Measurements from ENCODE around the gene SH3RF2. TPM values are rescaled to one million over a fixed set of nuclear protein-coding genes. Genes with fewer than 3 reads are reported as not detected.

Gene SH3RF2
- total RNA-seq, 2 donors from 2014 or later = 2.6 to 3.2 TPM

DNA sequence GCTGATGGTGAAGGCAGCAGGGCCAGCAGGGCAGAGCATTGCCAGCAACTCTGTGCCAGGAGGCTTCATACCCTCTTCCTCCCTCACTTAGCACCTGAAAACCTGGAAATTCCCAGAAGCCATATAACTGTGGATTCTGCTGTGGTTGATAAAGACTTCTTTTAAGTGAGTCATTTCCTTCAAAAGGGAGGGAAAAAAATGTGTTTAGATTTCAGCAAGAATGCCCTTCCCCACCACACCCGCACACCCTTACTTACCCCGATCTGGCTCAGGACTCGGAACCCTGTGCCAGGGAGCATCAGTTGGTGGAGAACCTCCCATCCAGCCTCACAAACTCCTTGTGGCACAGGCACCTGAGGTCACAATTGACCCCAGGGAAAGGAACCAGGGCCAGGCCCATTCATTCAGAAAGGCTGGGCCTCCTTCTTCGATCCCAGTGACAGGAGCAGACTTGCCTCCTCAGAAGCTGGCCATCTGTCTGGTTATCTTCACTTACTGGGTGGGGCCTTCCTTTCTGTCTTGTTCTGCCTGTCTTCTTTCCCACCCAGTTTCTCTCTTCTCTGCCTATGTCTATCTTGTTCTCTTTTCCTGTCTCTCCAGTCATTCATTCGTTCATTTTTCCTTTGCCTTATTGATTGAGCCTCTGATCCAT lies 106.4 kb downstream of the SH3RF2 start:
- H3K27me3 Mint-ChIP-seq (ENCODE audit: insufficient read depth) = no peaks in the 10 kb centered on the region
- DNase-seq = no peak
- no peaks in the 10 kb centered on the region for H3K9me3 Mint-ChIP-seq
- no peaks in the 10 kb centered on the region for H3K36me3 ChIP-seq (ENCODE audit: control insufficient read depth, insufficient read depth, low read length)
- H3K36me3 Mint-ChIP-seq (ENCODE audit: low read depth) = no peaks in the 10 kb centered on the region
- no peaks in the 10 kb centered on the region for H3K9me3 ChIP-seq (ENCODE audit: control insufficient read depth, low read length)
- H3K27me3 ChIP-seq (ENCODE audit: control insufficient read depth, insufficient read depth, low read length, poor library complexity, severe bottlenecking) = no peaks in the 10 kb centered on the region
- H3K4me3 ChIP-seq (ENCODE audit: low read length) = no peak overlapping the region
- WGBS, 2 experiments (ENCODE audit: insufficient coverage in 1 of 2, insufficient read length in 1 of 2) = 94 to 97% methylated on average over 2 to 5 of the region's 5 CpGs
- H3K4me1 Mint-ChIP-seq = peaks cover 14% of the 10 kb centered on the region
- H3K9ac ChIP-seq (ENCODE audit: extremely low read depth, low read length, poor library complexity, severe bottlenecking) = no peak overlapping the region
- H3K4me1 ChIP-seq (ENCODE audit: control insufficient read depth, insufficient read depth, low read length) = peaks cover 6% of the 10 kb centered on the region
- H3K27ac ChIP-seq (ENCODE audit: low read depth, low read length) = no peak overlapping the region
- H3K4me3 Mint-ChIP-seq = no peak overlapping the region
- TF ChIP-seq, protein P1, sequence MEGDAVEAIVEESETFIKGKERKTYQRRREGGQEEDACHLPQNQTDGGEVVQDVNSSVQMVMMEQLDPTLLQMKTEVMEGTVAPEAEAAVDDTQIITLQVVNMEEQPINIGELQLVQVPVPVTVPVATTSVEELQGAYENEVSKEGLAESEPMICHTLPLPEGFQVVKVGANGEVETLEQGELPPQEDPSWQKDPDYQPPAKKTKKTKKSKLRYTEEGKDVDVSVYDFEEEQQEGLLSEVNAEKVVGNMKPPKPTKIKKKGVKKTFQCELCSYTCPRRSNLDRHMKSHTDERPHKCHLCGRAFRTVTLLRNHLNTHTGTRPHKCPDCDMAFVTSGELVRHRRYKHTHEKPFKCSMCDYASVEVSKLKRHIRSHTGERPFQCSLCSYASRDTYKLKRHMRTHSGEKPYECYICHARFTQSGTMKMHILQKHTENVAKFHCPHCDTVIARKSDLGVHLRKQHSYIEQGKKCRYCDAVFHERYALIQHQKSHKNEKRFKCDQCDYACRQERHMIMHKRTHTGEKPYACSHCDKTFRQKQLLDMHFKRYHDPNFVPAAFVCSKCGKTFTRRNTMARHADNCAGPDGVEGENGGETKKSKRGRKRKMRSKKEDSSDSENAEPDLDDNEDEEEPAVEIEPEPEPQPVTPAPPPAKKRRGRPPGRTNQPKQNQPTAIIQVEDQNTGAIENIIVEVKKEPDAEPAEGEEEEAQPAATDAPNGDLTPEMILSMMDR (conservative IDR thresholded peaks at IDR 0.05) = no peak
- no peak overlapping the region for H3K27ac Mint-ChIP-seq

DNA sequence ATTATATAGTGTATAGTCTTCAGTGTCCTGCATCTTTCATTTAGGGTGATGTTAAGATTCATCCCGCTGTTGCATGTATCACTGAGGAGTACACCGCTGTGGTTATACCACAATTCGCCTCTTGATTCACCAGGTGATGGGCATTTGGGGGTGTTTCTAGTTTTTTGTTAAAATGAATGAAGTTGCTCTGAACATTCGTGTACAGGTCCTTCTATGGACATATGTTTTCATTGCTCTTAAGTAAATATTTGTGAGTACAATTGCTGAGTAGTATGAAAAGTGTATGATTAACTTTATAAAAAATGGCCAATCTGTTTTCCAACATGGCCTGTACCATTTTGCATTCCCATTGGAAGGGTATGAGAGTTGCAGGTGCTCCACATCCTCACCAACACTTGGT lies 107.3 kb downstream of the SH3RF2 start:
- no peaks in the 10 kb centered on the region for H3K27me3 ChIP-seq (ENCODE audit: control insufficient read depth, insufficient read depth, low read length, poor library complexity, severe bottlenecking)
- H3K36me3 ChIP-seq (ENCODE audit: control insufficient read depth, insufficient read depth, low read length) = no peaks in the 10 kb centered on the region
- H3K4me3 Mint-ChIP-seq = no peak overlapping the region
- DNase-seq = no peak
- no peaks in the 10 kb centered on the region for H3K9me3 Mint-ChIP-seq
- no peaks in the 10 kb centered on the region for H3K9me3 ChIP-seq (ENCODE audit: control insufficient read depth, low read length)
- no peaks in the 10 kb centered on the region for H3K36me3 Mint-ChIP-seq (ENCODE audit: low read depth)
- H3K27ac ChIP-seq (ENCODE audit: low read depth, low read length) = no peak overlapping the region
- no peak overlapping the region for H3K27ac Mint-ChIP-seq
- peaks cover 6% of the 10 kb centered on the region for H3K4me1 ChIP-seq (ENCODE audit: control insufficient read depth, insufficient read depth, low read length)
- TF ChIP-seq, protein P1 (conservative IDR thresholded peaks at IDR 0.05) = no peak
- H3K27me3 Mint-ChIP-seq (ENCODE audit: insufficient read depth) = no peaks in the 10 kb centered on the region
- H3K4me3 ChIP-seq (ENCODE audit: low read length) = no peak overlapping the region
- H3K9ac ChIP-seq (ENCODE audit: extremely low read depth, low read length, poor library complexity, severe bottlenecking) = no peak overlapping the region
- peaks cover 14% of the 10 kb centered on the region for H3K4me1 Mint-ChIP-seq
- 97 to 100% methylated on average over 2 to 4 of the region's 4 CpGs for WGBS, 2 experiments (ENCODE audit: insufficient coverage in 1 of 2, insufficient read length in 1 of 2)

DNA sequence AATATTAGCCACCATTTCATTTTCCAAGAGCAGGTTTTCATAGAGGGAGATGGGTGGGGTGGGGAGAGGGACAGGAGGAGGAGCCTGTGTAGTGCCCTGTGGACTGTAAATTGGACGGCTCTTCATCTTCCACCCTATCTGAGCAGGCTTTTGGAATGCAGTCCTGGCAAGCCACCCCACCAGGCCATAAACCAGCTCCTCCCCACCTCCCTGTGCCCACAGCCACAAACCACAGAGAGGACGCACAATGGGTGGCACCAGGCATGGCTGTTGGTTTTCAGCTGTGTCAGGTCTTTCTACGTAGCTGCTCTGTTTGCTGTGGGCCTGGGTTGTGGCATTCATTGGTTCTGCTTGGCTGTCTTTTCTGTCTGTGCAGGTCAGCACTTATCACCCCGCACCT lies 111.0 kb downstream of the SH3RF2 start:
- Mint-ChIP-seq H3K27me3 (ENCODE audit: insufficient read depth) (no peaks in the 10 kb centered on the region), H3K4me1 (no peaks in the 10 kb centered on the region), H3K27ac (no peak overlapping the region), H3K9me3 (no peaks in the 10 kb centered on the region), H3K36me3 (ENCODE audit: low read depth) (no peaks in the 10 kb centered on the region), H3K4me3 (no peak overlapping the region)
- Histone ChIP-seq H3K36me3 (ENCODE audit: control insufficient read depth, insufficient read depth, low read length) (no peaks in the 10 kb centered on the region), H3K27ac (ENCODE audit: low read depth, low read length) (no peak overlapping the region), H3K9ac (ENCODE audit: extremely low read depth, low read length, poor library complexity, severe bottlenecking) (no peak overlapping the region), H3K9me3 (ENCODE audit: control insufficient read depth, low read length) (no peaks in the 10 kb centered on the region), H3K27me3 (ENCODE audit: control insufficient read depth, insufficient read depth, low read length, poor library complexity, severe bottlenecking) (no peaks in the 10 kb centered on the region), H3K4me3 (ENCODE audit: low read length) (no peak overlapping the region), H3K4me1 (ENCODE audit: control insufficient read depth, insufficient read depth, low read length) (peaks cover 2% of the 10 kb centered on the region)
- 85 to 97% methylated on average over 3 to 4 of the region's 4 CpGs for WGBS, 2 experiments (ENCODE audit: insufficient coverage in 1 of 2, insufficient read length in 1 of 2)
- TF ChIP-seq, protein P1 (conservative IDR thresholded peaks at IDR 0.05) = no peak
- no peak for DNase-seq

Data from endodermal cell (in vitro differentiated cells).